H1 (cell line): ENCODE data around the gene MMP25. TPM values are rescaled to one million over a fixed set of nuclear protein-coding genes. Genes with fewer than 3 reads are reported as not detected.

Source experiments
- CTCF ChIA-PET: fragments of 300-600 bp; sonication (Branson Sonifier 250); formaldehyde crosslinking; loops from one replicate; lab custom pipeline; 2021; ENCODE audit not compliant: partially characterized antibody; lab: Charles Lee
- POLR2A ChIA-PET: fragments of 300-600 bp; sonication (Branson Sonifier 250); formaldehyde crosslinking; loops from one replicate; lab custom pipeline; 2021; ENCODE audit warnings: inconsistent platforms; ENCODE audit not compliant: partially characterized antibody; lab: Charles Lee
- DNase-seq, 2 experiments: peaks; one replicate each; pipeline versions ENCODE4 v3.0.0 to v3.0.0-alpha.2; 2010 to 2022; ENCODE audit warnings: low spot score in 2 of 2, low read depth in 1 of 2, mixed read lengths in 1 of 2
- FAIRE-seq: peaks from 2 replicates; lab custom pipeline; 2011; peaks lifted over from hg19 to GRCh38; lab: Jason Lieb, UNC
- H2AFZ ChIP-seq: 2 replicates; pipeline ENCODE4 v1.8.1; 2012; ENCODE audit warnings: low read length, inconsistent platforms
- H2AK5ac ChIP-seq: 2 replicates; pipeline ENCODE4 v1.6.1; 2013; ENCODE audit warnings: low read depth, low read length
- H2BK120ac ChIP-seq: replicated peaks from 2 replicates; pipeline ENCODE3; 2013; ENCODE audit warnings: low read depth, low read length, inconsistent platforms
- H2BK12ac ChIP-seq: 2 replicates; pipeline ENCODE4 v1.6.1; 2013; ENCODE audit warnings: low read depth, low read length
- H2BK15ac ChIP-seq: 2 replicates; pipeline ENCODE4 v1.6.1; 2013; ENCODE audit warnings: low read length
- H2BK20ac ChIP-seq: 2 replicates; pipeline ENCODE4 v1.6.1; 2013; ENCODE audit warnings: low read length
- H2BK5ac ChIP-seq: 2 replicates; pipeline ENCODE4 v1.6.1; 2013; ENCODE audit warnings: low read depth, low read length
- H3K14ac ChIP-seq: 2 replicates; pipeline ENCODE4 v1.6.1; 2013; ENCODE audit warnings: inconsistent platforms; ENCODE audit not compliant: insufficient read length
- H3K18ac ChIP-seq: 2 replicates; pipeline ENCODE4 v1.6.1; 2013; ENCODE audit warnings: low read length; ENCODE audit errors: extremely low read depth
- H3K23ac ChIP-seq: 2 replicates; pipeline ENCODE4 v1.6.1; 2013; ENCODE audit warnings: inconsistent platforms; ENCODE audit not compliant: insufficient read length
- H3K23me2 ChIP-seq: 2 replicates; pipeline ENCODE4 v1.6.1; 2013; ENCODE audit warnings: low read depth, low read length
- H3K27ac ChIP-seq: 2 replicates; pipeline ENCODE4 v1.6.1; 2011; ENCODE audit warnings: low read depth, low read length, inconsistent platforms
- H3K27me3 ChIP-seq, 4 experiments: replicated peaks in 1 of 4; 1 replicate in 1 of 4; 2 replicates in 3 of 4; pipeline versions ENCODE4 v1.6.1 to v1.8.1; 2011 to 2013; ENCODE audit warnings: low read length in 3 of 4, mild to moderate bottlenecking in 3 of 4, inconsistent platforms in 2 of 4, mixed read lengths in 2 of 4, moderate library complexity in 1 of 4; ENCODE audit not compliant: control insufficient read depth in 3 of 4, insufficient read depth in 3 of 4; ENCODE audit errors: extremely low read depth in 1 of 4
- H3K36me3 ChIP-seq, 4 experiments: 2 replicates each; pipeline versions ENCODE4 v1.6.1 to v1.8.1; 2011 to 2013; ENCODE audit warnings: mild to moderate bottlenecking in 4 of 4, low read length in 3 of 4, moderate library complexity in 2 of 4, control low read depth in 1 of 4, inconsistent platforms in 1 of 4; ENCODE audit not compliant: insufficient read depth in 4 of 4, control insufficient read depth in 2 of 4
- H3K4ac ChIP-seq: replicated peaks from 2 replicates; pipeline ENCODE3; 2013; ENCODE audit warnings: low read length, low read depth, mixed read lengths, inconsistent platforms; ENCODE audit not compliant: insufficient read length
- H3K4me1 ChIP-seq, 4 experiments: replicated peaks in 1 of 4; 1 replicate in 1 of 4; 2 replicates in 3 of 4; pipeline versions ENCODE4 v1.6.1 to v1.8.1; 2011 to 2013; ENCODE audit warnings: low read length in 3 of 4, inconsistent platforms in 2 of 4, mixed read lengths in 1 of 4; ENCODE audit not compliant: insufficient read depth in 4 of 4, control insufficient read depth in 3 of 4
- H3K4me2 ChIP-seq, 2 experiments: 2 replicates each; pipeline versions ENCODE4 v1.6.1 to v1.8.1; 2011 to 2013; ENCODE audit warnings: low read depth in 2 of 2, low read length in 2 of 2, control low read depth in 1 of 2, inconsistent platforms in 1 of 2, mild to moderate bottlenecking in 1 of 2; ENCODE audit not compliant: insufficient read depth in 1 of 2
- H3K4me3 ChIP-seq, 4 experiments: fragments of 200-600, 300-600 bp in 1 of 4; sonication (generic), shearing (Covaris generic), sonication (Bioruptor Twin) in 1 of 4; 2 replicates each; pipeline versions ENCODE4 v1.5.1 to v1.8.1; 2011 to 2016; ENCODE audit warnings: low read length in 4 of 4, low read depth in 3 of 4, control low read depth in 2 of 4, inconsistent platforms in 2 of 4, mild to moderate bottlenecking in 2 of 4, mixed read lengths in 1 of 4, moderate library complexity in 1 of 4; ENCODE audit not compliant: insufficient read depth in 2 of 4; ENCODE audit errors: extremely low read depth in 1 of 4
- H3K56ac ChIP-seq: replicated peaks from 2 replicates; pipeline ENCODE3; 2013; ENCODE audit warnings: low read depth, mild to moderate bottlenecking, mixed read lengths, low read length, inconsistent platforms; ENCODE audit not compliant: insufficient read length
- H3K79me1 ChIP-seq: 2 replicates; pipeline ENCODE4 v1.6.1; 2013; ENCODE audit warnings: low read depth, low read length, control low read depth
- H3K79me2 ChIP-seq, 2 experiments: 2 replicates each; pipeline versions ENCODE4 v1.6.1 to v1.8.1; 2012 to 2013; ENCODE audit warnings: low read length in 2 of 2, mild to moderate bottlenecking in 2 of 2, inconsistent platforms in 1 of 2; ENCODE audit not compliant: insufficient read depth in 2 of 2, control insufficient read depth in 1 of 2
- H3K9ac ChIP-seq, 4 experiments: replicated peaks in 1 of 4; 1 replicate in 1 of 4; 2 replicates in 3 of 4; pipeline versions ENCODE4 v1.6.1 to v1.8.1; 2011 to 2013; ENCODE audit warnings: low read depth in 3 of 4, low read length in 3 of 4, control low read depth in 2 of 4, mild to moderate bottlenecking in 2 of 4, moderate library complexity in 2 of 4, inconsistent platforms in 1 of 4; ENCODE audit errors: extremely low read depth in 1 of 4
- H3K9me3 ChIP-seq, 2 experiments: 2 replicates each; pipeline versions ENCODE4 v1.6.1 to v1.8.1; 2012 to 2013; ENCODE audit warnings: mild to moderate bottlenecking in 2 of 2, moderate library complexity in 2 of 2, control low read depth in 1 of 2, inconsistent platforms in 1 of 2, low read depth in 1 of 2, low read length in 1 of 2, mixed read lengths in 1 of 2; ENCODE audit not compliant: insufficient read depth in 2 of 2
- H4K20me1 ChIP-seq, 2 experiments: replicated peaks in 1 of 2; 2 replicates each; pipeline versions ENCODE3 to v1.8.1; 2011 to 2013; ENCODE audit warnings: inconsistent platforms in 2 of 2, low read length in 2 of 2, mild to moderate bottlenecking in 1 of 2; ENCODE audit not compliant: insufficient read depth in 2 of 2, control insufficient read depth in 1 of 2
- H4K5ac ChIP-seq: 2 replicates; pipeline ENCODE4 v1.6.1; 2013; ENCODE audit warnings: low read length, low read depth, mixed read lengths, inconsistent platforms; ENCODE audit not compliant: insufficient read length
- H4K8ac ChIP-seq: 2 replicates; pipeline ENCODE4 v1.8.0; 2013; ENCODE audit warnings: mild to moderate bottlenecking, moderate library complexity, low read length, inconsistent platforms; ENCODE audit not compliant: insufficient read depth; ENCODE audit errors: extremely low read depth
- H4K91ac ChIP-seq: replicated peaks from 2 replicates; pipeline ENCODE3; 2013; ENCODE audit warnings: low read length, mixed read lengths, inconsistent platforms; ENCODE audit not compliant: insufficient read length
- FOSL1 ChIP-seq: IDR thresholded peaks from 2 replicates; pipeline ENCODE4 v1.6.1; 2011; ENCODE audit warnings: mild to moderate bottlenecking, low read depth, low read length, moderate library complexity; ENCODE audit not compliant: insufficient read depth
- GABPA ChIP-seq: IDR thresholded peaks from 2 replicates; pipeline ENCODE4 v1.6.1; 2011; ENCODE audit warnings: mild to moderate bottlenecking, low read length, moderate library complexity, borderline replicate concordance; ENCODE audit not compliant: insufficient read depth
- KDM4A ChIP-seq: IDR thresholded peaks from one replicate; pipeline ENCODE4 v1.7.1; 2012; ENCODE audit warnings: low read depth, mild to moderate bottlenecking, moderate library complexity, low read length, inconsistent platforms; ENCODE audit not compliant: severe bottlenecking
- PHF8 ChIP-seq: fragments of 200-600 bp; sonication (generic); conservative IDR thresholded peaks from 2 replicates; pipeline ENCODE4 v1.7.1; 2012; ENCODE audit warnings: low read depth, mild to moderate bottlenecking, inconsistent platforms, low read length, moderate library complexity
- POU5F1 ChIP-seq: IDR thresholded peaks from 2 replicates; pipeline ENCODE4 v1.6.1; 2011; ENCODE audit warnings: low read depth, mild to moderate bottlenecking, low read length, moderate library complexity
- SP1 ChIP-seq: IDR thresholded peaks from 2 replicates; pipeline ENCODE4 v1.6.1; 2011; ENCODE audit warnings: low read depth, low read length
- SP4 ChIP-seq: IDR thresholded peaks from 2 replicates; pipeline ENCODE4 v1.6.1; 2012; ENCODE audit warnings: low read length, inconsistent platforms
- TBP ChIP-seq: IDR thresholded peaks from 2 replicates; pipeline ENCODE4 v1.6.1; 2011; ENCODE audit warnings: low read depth, low read length, improper control_type of control experiment
- WGBS, 2 experiments: shearing (Covaris generic) in 1 of 2; methylation state at CpG; one replicate each; pipeline versions ENCODE4 v1.1.6 to v1.1.7; 2013 to 2015; ENCODE audit warnings: low lambda C conversion rate in 2 of 2, mixed read lengths in 2 of 2, inconsistent platforms in 1 of 2, low coverage in 1 of 2, missing lambda C conversion rate in 1 of 2; ENCODE audit not compliant: insufficient replicate concordance in 2 of 2, insufficient coverage in 1 of 2, insufficient read length in 1 of 2; ENCODE audit errors: extremely low coverage in 1 of 2, missing lambda C conversion rate in 1 of 2; 5-methylcytosine and 5-hydroxymethylcytosine counted together
- polyA plus RNA-seq, 7 experiments: library from polyadenylated mRNA; depleted of rRNA in 3 of 7; stranded (reverse) in 5 of 7; unstranded in 2 of 7; fragments of >200 nt in 5 of 7; fragments of 200-250 nt in 2 of 7; gene quantifications; 1 replicate in 5 of 7; 2 replicates in 1 of 7; 4 replicates in 1 of 7; pipeline versions ENCODE4 v1.2.1 to v1.2.3, GENCODE V29; 2011 to 2013; ENCODE audit warnings: missing spikeins in 2 of 7, mixed read lengths in 2 of 7
- total RNA-seq: library from RNA; stranded (reverse); fragmentation: NEBNext Ultra II Directional; extraction: Animal tissue kit (Norgen Biotek cat#: 25700); gene quantifications from 2 replicates; pipeline ENCODE4 v1.2.1, GENCODE V29; 2021
- TF ChIP-seq, protein P1 (sequence below): IDR thresholded peaks from 2 replicates; pipeline ENCODE4 v1.6.1; 2012; ENCODE audit warnings: inconsistent platforms

MMP25 gene
- total and polyA plus RNA-seq, 2 of the 8 experiments (the other 6 are each of a cell fraction or from before 2014, with no cell fraction given) = 7.7 to 26.7 TPM

DNA sequence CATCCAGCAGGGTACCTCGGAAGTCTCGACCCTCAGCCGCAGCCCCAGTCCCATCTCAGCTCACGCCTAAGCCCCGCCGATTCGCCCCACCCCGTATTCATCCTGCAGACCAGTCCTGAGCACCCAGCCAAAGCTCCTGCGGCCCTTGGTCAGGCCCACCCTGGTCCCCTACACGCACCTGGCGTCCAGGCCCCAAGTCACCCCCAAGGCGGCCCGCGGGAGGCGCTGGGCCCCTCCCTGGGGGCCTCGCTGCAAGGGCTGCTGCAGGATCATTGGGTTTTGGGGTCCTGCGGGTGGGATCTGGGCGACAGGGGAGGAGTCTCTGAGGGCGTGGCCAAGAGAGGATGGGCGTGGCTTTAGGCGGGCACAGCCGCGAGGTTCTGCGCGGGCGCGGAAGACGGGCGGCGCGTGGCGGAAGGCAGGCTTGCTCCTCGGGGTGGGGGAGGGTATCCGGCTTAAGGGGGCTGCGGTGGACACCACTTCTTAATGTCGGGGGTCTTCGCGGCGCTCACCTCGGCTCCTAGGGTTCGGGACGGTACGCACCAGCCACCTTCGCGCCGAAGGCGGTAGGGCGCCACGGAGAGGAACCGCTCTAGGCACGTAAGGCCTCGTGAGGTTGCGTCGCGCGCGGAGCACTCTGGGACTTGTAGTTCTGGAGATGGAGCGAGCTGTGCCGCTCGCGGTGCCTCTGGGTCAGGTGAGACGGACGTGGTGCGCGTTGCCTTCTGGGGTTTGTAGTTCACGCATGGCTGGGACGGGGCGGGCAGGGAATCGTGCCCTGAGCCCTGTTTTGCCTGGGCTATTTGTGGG lies 22.5 kb upstream of the MMP25 start, which contains the start of the genes HCFC1R1 and THOC6:
HCFC1R1 (minus strand) TSS at position 274 of the 810 bp plus-strand sequence; CDS start at position 273, 1 bp downstream.
THOC6 (plus strand) TSS at position 367 of the 810 bp plus-strand sequence; CDS start at position 659, 292 bp downstream.
- peak within 1 kb of the TSS; percentile 75 for H3K4ac ChIP-seq
- H2AK5ac ChIP-seq = 0 out of 2 replicates have a peak within 1 kb of the TSS, but pooled peaks have one; percentile 94
- H3K79me1 ChIP-seq = no peaks in the 10 kb centered on the region
- no peaks in the 10 kb centered on the region for H3K9me3 ChIP-seq
- peak within 1 kb of the TSS; percentile 46 to 89 (median 70) for H3K9ac ChIP-seq
- peak within 1 kb of the TSS; percentile 97 for H2BK5ac ChIP-seq
- H3K36me3 ChIP-seq = peaks cover 0 to 19% (median 11%) of the 10 kb centered on the region in 4 experiments; a peak in 7 of 8 replicates
- peak within 1 kb of the TSS; percentile 81; the same call in 1 of the 2 replicates for H2BK15ac ChIP-seq
- H3K4me3 ChIP-seq = peak within 1 kb of the TSS; percentile 39 to 97 (median 94)
- DNase-seq (peak; percentile 97 to 98), FAIRE-seq (peak; percentile 90)
- H3K4me1 ChIP-seq = peaks cover 0 to 23% (median 20%) of the 10 kb centered on the region in 4 experiments; a peak in 6 of 7 replicates
- no peak within 1 kb of the TSS for H3K14ac ChIP-seq
- peak within 1 kb of the TSS; percentile 83 for H4K5ac ChIP-seq
- CTCF ChIA-PET = interaction anchor here (1.2 to 23.8 kb wide), 6 partner anchors 8 to 127 kb away, joined by 3 to 639 read pairs (median 4); partner anchors contain the start of gene CLDN9
- H2BK20ac ChIP-seq = 0 out of 2 replicates have a peak within 1 kb of the TSS, but pooled peaks have one; percentile 61
- H4K20me1 ChIP-seq = peaks cover 6 to 24% of the 10 kb centered on the region in 2 experiments
- POLR2A ChIA-PET = interaction anchor here (0.8 to 35.7 kb wide), 14 partner anchors 5 to 147 kb away, joined by 3 to 1808 read pairs (median 24); partner anchors contain the start of genes BICDL2, CLDN6, CLDN9 and HCFC1R1
- H4K8ac ChIP-seq = peak within 1 kb of the TSS; percentile 94; the same call in 1 of the 2 replicates
- H2BK12ac ChIP-seq = peak within 1 kb of the TSS; percentile 96
- H3K23me2 ChIP-seq = peaks cover 19% of the 10 kb centered on the region; the same call in 1 of the 2 replicates
- peak within 1 kb of the TSS; percentile 94 for H3K27ac ChIP-seq
- 2% methylated on average over 43 of the region's 69 CpGs; no CpG with 5 or more reads in 1 of the 2 experiments for WGBS, 2 experiments
- H3K4me2 ChIP-seq = peak within 1 kb of the TSS; percentile 83 to 88
- H3K79me2 ChIP-seq = peaks cover 0 to 4% of the 10 kb centered on the region in 2 experiments; a peak in 1 of 4 replicates
- H2BK120ac ChIP-seq = peak within 1 kb of the TSS; percentile 65
- peak within 1 kb of the TSS; percentile 87 for H3K56ac ChIP-seq
- peak within 1 kb of the TSS; percentile 93 for H3K18ac ChIP-seq
- no peaks in the 10 kb centered on the region for H3K27me3 ChIP-seq
- H3K23ac ChIP-seq = no peak within 1 kb of the TSS
- peak within 1 kb of the TSS; percentile 94 for H4K91ac ChIP-seq
- H2AFZ ChIP-seq = no peak within 1 kb of the TSS
- TF ChIP-seq TBP (peak; percentile 54), POU5F1 (no peak), SP1 (no peak), GABPA (no peak), KDM4A (peak; percentile 42), SP4 (no peak; the same call in 1 of the 2 replicates), PHF8 (peak; percentile 94), FOSL1 (no peak)
- TF ChIP-seq, protein P1, sequence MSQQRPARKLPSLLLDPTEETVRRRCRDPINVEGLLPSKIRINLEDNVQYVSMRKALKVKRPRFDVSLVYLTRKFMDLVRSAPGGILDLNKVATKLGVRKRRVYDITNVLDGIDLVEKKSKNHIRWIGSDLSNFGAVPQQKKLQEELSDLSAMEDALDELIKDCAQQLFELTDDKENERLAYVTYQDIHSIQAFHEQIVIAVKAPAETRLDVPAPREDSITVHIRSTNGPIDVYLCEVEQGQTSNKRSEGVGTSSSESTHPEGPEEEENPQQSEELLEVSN = peak; percentile 60; the same call in 1 of the 2 replicates
